ENCODE results near the gene RAP2B.
A peak's percentile ranks its signal among the peaks of the same experiment; 100 is the strongest.

RAP2B gene

DNA sequence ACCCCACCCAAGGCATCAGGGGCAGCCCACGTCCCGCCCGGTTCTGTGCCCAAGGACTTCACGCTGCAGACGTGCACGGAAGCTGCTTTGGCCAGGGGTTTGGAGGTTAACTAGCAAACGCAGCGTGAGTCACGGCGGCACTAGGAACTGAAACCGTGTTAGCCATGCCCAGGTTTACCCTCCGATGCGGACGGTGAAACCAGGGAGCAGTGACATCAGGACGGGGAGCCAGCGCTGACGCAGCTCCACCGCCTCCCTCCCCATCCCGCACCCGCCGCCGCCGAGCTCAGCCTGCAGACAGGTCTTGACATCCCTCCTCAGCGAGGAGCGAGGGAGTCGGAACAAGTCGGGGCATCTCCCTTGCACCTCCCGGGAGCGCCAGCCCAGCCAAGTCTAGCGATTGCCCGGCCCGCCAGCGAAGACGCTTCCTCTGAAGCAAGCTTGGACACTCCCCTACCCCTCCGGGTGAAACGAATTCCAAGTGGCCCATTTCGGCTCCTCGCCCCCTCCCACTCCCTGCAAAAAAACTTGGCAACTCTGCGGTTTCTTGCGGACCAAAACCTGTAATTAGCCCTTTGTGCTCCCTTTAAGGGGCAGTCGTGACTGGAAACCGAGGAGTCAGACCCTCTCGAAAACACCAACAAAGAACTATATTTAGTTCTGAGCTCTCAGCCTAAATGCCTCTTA lies 1.4 kb upstream of the RAP2B start:
- peak; percentile 72 for DNase-seq (ENCODE audit: low read depth)

DNA sequence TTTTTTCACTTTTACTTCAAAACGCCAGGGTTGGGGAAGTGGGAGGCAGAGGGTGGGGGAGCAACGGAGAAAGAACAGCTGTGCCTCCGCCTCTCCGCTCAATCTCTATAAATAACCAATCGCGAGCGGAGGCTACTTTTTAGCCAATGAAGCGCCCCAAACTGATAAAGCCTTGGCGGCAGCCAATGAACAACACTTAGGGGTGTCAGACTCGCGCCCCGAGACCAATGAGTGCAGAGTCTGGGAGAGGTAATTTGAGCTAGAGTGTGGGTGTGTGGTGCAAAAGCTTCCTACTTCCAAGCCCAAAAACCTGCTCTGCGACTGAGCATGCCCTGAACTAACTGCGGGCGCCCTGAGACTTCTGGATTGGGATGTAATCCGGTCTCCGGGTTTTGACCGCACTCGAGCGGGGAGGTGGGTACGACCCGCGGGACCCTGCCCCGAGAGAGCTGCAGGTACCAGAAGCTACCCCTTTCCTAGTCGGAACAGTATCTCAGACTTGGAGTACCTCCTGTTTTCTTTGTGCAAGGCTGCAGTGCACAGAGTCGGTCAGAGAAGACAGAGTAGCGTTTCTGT lies 800 bp upstream of the RAP2B start:
- DNase-seq (ENCODE audit: low read depth): peak; percentile 100

- no peak for DNase-seq (ENCODE audit: low read depth)
These were observed 727 bp downstream of the RAP2B start for GRCh38 chr3:153162513-153163392.

DNA sequence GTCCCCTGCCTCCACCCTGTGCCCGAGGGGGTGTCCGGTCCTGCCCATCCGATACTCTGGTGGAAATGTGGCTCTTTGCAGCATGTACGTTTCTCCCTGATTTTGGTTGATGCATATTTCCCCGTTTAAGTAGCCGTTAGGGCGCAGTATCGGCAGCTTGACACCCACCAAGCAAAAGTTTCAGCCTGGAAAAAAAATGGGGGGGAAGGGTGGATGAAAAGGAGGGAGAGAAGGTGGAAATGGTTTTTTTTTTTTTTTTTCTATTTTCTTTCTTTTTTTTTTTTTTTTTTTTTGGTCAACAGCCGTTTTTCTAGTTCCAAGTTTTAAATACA lies 1.3 kb downstream of the RAP2B start:
- no peak for DNase-seq (ENCODE audit: low read depth)

DNA sequence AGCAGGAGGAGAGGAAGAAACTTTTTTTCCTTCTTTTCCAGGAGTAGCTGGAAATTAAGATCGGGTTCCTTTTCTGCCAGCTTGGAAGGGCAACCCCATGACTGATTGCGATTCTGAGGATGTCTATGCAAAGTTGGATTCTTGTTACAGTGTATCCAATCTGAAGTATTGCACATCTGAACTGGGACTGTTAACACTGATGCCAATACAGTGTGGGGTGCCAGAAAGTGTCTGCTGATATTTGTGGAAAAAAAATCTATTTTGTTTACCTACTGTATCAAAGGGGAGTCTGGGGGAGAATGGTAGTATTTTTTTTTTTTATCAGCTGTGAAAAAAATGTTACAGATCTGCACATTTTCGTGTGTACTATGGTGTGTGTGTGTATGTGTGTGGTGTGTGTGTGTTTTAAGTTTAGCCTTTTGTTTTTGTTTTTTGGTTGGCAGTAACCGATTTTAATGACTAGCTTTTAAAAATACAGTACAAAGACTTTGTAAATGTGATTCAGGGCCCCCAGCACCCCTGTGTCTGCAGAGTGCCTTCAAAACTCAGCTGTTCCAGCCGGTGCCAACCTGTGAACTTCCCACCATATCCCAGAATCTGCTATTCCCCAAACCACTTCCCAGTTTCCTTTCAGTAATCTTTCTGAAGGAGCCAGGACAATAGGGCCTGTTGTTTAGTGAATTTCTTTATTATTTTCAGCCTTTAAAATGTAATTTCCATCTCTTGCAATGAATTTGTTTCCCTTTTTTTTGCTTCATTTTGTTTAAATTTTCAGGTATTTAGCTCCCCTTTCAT lies 1.9 kb downstream of the RAP2B start:
- DNase-seq (ENCODE audit: low read depth): no peak

GRCh38 chr3:153165261-153165681 lies 3.2 kb downstream of the RAP2B start:
- no peak for DNase-seq (ENCODE audit: low read depth)

DNA sequence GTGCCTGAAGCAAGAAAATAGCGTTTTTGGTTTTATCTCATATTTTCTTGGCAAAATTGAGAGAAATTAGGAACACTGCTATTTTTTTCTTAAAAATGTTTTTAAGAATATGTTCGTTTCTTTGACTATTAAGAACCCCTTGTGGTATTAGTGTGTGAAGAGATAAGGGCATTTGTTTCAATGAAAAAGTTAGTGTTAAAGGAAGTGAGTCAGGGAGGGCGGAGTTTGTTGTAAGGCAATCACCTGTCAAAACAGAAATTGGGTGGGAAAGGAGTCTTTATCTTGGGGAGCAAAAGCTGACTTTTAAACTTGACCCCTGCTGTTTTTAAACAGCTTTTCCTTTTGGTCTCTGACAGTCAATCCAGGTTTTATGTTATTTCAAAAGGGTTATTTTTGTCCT lies 4.2 kb downstream of the RAP2B start:
- DNase-seq (ENCODE audit: low read depth): no peak

DNA sequence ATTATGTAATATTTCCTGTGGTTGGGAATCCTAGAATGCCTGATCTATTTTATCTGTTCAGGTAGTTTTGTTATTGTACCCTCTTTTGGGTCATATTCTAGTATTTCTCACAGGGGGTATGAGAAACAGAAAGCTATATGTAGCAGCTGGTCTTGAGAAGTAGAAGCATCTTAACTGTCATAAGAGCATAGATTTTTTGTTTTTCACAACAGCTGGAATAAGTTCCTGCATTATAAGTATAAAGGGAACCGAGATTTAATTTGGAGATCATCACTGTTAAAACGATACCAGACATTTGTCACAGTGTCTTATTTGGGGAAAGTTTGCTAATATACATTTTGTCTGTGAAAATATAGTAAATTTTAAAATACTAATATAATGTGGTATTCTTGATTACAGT lies 4.8 kb downstream of the RAP2B start:
- no peak for DNase-seq (ENCODE audit: low read depth)

DNA sequence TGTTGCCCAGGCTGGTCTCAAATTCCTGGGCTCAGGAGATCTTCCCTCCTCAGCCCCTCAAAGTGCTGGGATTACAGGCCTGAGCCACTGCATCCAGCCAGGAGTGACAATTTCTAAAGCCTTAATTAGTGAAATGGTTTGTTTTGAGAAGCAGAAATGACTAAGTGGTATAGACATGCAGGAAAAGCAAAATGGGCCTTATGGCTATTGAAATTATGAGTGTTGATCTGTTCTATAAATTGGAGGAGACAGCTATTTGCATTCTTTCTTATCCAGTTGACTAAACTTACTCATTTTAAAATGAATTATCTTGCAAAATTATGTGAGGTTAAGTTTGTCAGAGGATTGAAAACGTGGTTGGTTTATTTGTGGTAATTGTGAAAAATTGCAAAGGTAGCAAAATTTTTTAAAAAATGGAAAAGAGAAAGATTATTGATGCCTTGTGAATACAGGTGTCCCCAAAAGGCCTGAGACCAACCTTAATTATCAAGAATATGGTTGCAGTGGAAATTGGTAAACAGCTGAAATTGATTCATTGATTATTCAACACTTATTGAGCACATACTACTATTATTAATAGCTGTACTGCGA lies 7.9 kb downstream of the RAP2B start:
- no peak for DNase-seq (ENCODE audit: low read depth)

DNA sequence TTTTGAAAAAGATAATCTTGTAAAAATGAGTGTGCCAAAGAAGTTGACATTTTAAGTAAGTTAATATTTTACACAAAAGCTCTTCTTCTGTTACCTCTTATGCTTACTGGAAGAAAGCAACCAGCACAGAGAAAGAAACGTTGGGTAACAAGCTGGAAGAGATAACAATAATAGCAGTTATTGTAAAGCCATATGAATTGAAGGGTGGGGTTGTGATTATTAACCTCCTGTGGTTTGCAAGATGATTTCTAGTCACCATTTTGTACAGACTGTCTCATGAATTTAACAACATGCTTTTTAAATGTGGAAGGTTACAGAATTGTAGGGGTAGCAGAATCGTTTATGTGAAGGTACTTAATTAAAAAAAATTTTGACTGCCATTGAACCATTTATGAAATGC lies 9.2 kb downstream of the RAP2B start:
- no peak for DNase-seq (ENCODE audit: low read depth)

- DNase-seq (ENCODE audit: low read depth): no peak
These were observed 9.9 kb downstream of the RAP2B start for GRCh38 chr3:153171918-153172317.

GRCh38 chr3:153172796-153173757 lies 11.1 kb downstream of the RAP2B start:
- DNase-seq (ENCODE audit: low read depth): no peak

DNA sequence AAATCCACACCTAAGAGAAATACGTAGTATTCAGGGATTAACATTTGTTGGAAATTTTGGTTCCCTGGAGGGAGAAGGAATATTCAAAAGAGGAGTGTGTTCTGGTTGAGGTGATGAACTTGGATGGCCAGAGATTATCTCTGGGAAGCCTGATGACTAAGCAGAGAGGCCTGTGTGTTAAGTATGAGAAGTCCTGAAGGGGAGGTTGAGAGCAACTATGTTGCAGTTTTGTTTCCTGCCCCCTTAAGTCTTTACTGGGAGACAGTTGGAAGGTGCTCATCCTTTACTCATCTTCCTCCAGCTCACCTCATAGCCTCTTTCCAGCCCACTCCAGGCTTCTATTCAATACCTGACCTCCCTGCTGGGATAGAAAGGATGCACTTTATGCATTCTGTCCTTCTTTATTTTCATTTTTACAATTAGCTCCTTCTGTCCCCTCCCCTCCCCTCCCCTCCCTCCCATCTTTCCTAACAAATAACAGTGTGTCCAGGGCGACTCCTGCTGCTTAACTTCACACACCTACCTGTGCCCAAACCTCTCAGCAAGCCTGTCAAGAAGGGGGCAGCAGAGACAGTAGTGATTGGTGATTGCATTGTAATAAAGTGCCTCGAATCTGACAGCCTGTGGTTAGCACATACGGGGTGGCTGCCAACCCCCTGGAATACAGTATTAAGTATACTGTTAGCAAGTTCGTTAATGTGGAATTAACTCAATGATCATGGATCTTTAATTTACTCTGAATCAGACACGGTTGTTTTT lies 11.9 kb downstream of the RAP2B start:
- no peak for DNase-seq (ENCODE audit: low read depth)

GRCh38 chr3:153176197-153176596 lies 14.2 kb downstream of the RAP2B start:
- DNase-seq (ENCODE audit: low read depth): no peak

- no peak for DNase-seq (ENCODE audit: low read depth)
These were observed 18.9 kb downstream of the RAP2B start for GRCh38 chr3:153180860-153181372.

DNA sequence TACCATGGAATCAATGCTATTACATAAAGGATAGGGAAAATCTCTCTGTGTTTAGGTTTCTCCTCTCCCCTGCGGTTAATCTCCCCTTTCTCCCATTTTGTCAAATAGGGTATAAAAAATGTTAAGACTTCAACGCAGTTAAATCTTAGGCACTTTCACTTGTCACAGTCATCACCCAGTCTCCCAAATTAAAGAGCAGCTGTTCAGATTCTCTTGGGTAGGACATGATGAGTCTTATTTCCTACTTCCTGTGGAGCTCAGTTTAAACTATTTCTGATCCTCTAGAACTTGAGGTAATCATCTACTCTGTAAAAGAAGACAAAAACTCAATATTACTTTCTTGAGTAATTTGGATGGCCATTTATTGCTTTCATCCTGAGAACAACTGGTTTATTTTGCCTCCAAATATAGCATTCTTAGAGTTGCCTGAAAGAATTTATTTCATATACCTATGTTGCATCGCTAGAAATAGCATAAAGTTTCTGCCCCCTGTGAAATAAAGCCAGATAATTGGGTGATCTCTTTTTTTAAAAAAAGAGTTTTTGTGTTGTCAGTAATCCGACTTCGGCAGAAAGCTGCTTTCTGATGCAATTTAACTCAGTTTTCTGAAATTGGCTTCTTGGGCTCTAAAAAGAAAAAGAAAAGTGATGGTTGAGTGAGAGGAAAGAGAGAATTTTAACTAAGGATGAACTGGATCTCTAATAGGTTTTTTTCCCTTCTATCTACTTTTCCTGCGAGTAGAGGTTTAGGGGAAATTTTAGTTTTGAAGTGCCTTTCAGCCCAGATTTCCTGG lies 20.7 kb downstream of the RAP2B start:
- DNase-seq (ENCODE audit: low read depth): no peak

DNA sequence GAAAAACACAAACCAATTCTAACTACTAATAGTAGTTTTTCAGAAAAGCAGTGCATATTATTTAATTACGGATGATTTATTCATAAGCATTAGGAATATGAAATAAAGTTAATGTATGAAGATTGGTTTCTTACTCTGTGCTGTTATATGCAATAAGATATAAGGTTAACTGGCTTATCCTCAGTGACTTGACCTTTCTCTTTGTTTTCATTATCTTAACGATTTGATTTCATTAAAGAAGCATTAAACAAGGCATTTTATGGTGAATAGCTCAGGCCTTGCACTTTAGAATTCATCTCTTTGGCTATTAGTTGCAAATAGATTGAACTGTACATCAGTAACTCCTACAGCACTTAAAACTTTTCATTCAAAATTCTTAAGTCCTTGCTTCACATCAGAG lies 28.9 kb downstream of the RAP2B start:
- DNase-seq (ENCODE audit: low read depth): no peak

GRCh38 chr3:153192327-153192726 lies 30.3 kb downstream of the RAP2B start:
- DNase-seq (ENCODE audit: low read depth): no peak
